ENCODE data around the gene UTP3. TPM values are rescaled to one million over a fixed set of nuclear protein-coding genes. Genes with fewer than 3 reads are reported as not detected.

UTP3 gene
- total and polyA plus RNA-seq, 9 of the 15 experiments (the other 6 are each of a cell fraction or from before 2014, with no cell fraction given) = 11.9 to 69.3 (median 34.0) TPM

DNA sequence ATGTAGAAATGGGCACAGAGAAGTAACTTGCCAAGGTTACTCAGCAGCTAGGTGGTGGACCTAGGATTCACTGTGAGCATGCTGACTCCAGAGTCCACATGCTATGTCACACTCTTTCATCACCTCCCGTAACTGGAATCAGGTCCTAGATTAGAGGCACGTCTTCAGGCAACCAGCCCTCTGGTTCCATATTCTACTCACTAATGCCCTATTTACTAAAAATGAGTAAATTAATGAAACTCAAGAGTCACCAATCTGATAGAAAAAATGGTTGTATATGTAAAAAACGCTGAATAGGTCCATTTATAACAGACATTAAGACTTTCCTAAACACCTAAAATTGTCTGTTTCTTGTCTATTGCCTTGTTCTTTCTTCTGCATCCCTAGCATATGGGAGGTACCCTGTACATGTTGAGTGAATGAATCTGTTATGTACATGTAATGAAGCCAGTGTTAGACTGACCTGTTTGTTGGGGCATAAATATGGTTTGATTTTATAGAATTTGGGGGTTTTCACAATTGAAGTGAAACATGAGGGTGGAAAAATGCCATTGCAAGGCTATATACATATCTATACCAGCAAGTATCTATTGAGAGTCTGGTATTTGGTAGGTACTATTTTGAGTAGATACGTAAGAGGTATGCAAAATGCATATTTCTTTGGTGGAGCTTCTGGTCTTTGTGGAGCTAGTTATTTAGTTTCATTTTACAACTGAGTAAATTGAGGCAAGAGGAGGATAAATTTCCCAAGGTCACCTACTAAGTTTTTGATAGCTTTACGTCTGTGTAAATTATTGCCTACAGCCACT is 26.0 kb downstream of the UTP3 start (continued):
- TF ChIP-seq CEBPG (CRISPR knock-in tag; IDR thresholded peaks at IDR 0.05) = peak; percentile 92
- peak; percentile 79 to 92 for TF ChIP-seq CEBPG (tag; conservative IDR thresholded peaks at IDR 0.05 in 1 of 2, IDR thresholded peaks at IDR 0.05 in 1 of 2)
- peak; percentile 95 for TF ChIP-seq L3MBTL2 (IDR thresholded peaks at IDR 0.05)
- TF ChIP-seq, protein P1, sequence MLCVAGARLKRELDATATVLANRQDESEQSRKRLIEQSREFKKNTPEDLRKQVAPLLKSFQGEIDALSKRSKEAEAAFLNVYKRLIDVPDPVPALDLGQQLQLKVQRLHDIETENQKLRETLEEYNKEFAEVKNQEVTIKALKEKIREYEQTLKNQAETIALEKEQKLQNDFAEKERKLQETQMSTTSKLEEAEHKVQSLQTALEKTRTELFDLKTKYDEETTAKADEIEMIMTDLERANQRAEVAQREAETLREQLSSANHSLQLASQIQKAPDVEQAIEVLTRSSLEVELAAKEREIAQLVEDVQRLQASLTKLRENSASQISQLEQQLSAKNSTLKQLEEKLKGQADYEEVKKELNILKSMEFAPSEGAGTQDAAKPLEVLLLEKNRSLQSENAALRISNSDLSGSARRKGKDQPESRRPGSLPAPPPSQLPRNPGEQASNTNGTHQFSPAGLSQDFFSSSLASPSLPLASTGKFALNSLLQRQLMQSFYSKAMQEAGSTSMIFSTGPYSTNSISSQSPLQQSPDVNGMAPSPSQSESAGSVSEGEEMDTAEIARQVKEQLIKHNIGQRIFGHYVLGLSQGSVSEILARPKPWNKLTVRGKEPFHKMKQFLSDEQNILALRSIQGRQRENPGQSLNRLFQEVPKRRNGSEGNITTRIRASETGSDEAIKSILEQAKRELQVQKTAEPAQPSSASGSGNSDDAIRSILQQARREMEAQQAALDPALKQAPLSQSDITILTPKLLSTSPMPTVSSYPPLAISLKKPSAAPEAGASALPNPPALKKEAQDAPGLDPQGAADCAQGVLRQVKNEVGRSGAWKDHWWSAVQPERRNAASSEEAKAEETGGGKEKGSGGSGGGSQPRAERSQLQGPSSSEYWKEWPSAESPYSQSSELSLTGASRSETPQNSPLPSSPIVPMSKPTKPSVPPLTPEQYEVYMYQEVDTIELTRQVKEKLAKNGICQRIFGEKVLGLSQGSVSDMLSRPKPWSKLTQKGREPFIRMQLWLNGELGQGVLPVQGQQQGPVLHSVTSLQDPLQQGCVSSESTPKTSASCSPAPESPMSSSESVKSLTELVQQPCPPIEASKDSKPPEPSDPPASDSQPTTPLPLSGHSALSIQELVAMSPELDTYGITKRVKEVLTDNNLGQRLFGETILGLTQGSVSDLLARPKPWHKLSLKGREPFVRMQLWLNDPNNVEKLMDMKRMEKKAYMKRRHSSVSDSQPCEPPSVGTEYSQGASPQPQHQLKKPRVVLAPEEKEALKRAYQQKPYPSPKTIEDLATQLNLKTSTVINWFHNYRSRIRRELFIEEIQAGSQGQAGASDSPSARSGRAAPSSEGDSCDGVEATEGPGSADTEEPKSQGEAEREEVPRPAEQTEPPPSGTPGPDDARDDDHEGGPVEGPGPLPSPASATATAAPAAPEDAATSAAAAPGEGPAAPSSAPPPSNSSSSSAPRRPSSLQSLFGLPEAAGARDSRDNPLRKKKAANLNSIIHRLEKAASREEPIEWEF (CRISPR knock-in tag; IDR thresholded peaks at IDR 0.05) = no peak
- peak; percentile 81 for TF ChIP-seq C11orf30 (IDR thresholded peaks at IDR 0.05; ENCODE audit: low read depth)
- TF ChIP-seq SMARCA4 (IDR thresholded peaks at IDR 0.05) = peak; percentile 66; the same call in 1 of the 2 replicates
- TF ChIP-seq MCM5 (IDR thresholded peaks at IDR 0.05; ENCODE audit: low read depth) = no peak
- no peak for TF ChIP-seq HCFC1 (IDR thresholded peaks at IDR 0.05; ENCODE audit: low read depth, low read length)
- TF ChIP-seq MED1 (CRISPR knock-in tag; IDR thresholded peaks at IDR 0.05; ENCODE audit: borderline replicate concordance) = no peak
- peak; percentile 86; the same call in 1 of the 2 replicates for TF ChIP-seq DMBX1 (CRISPR knock-in tag; IDR thresholded peaks at IDR 0.05; ENCODE audit: borderline replicate concordance)
- TF ChIP-seq, protein P2, sequence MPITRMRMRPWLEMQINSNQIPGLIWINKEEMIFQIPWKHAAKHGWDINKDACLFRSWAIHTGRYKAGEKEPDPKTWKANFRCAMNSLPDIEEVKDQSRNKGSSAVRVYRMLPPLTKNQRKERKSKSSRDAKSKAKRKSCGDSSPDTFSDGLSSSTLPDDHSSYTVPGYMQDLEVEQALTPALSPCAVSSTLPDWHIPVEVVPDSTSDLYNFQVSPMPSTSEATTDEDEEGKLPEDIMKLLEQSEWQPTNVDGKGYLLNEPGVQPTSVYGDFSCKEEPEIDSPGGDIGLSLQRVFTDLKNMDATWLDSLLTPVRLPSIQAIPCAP (CRISPR knock-in tag; IDR thresholded peaks at IDR 0.05; ENCODE audit: borderline replicate concordance) = no peak
- peak; percentile 30; the same call in 1 of the 2 replicates for TF ChIP-seq CREM (IDR thresholded peaks at IDR 0.05; ENCODE audit: low read depth)
- TF ChIP-seq, protein P3, sequence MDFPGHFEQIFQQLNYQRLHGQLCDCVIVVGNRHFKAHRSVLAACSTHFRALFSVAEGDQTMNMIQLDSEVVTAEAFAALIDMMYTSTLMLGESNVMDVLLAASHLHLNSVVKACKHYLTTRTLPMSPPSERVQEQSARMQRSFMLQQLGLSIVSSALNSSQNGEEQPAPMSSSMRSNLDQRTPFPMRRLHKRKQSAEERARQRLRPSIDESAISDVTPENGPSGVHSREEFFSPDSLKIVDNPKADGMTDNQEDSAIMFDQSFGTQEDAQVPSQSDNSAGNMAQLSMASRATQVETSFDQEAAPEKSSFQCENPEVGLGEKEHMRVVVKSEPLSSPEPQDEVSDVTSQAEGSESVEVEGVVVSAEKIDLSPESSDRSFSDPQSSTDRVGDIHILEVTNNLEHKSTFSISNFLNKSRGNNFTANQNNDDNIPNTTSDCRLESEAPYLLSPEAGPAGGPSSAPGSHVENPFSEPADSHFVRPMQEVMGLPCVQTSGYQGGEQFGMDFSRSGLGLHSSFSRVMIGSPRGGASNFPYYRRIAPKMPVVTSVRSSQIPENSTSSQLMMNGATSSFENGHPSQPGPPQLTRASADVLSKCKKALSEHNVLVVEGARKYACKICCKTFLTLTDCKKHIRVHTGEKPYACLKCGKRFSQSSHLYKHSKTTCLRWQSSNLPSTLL (IDR thresholded peaks at IDR 0.05) = no peak
- peak; percentile 84 for TF ChIP-seq EP300 (IDR thresholded peaks at IDR 0.05; ENCODE audit: low read length)
- TF ChIP-seq MAFK (IDR thresholded peaks at IDR 0.05; ENCODE audit: low read length) = no peak; the same call in 1 of the 2 replicates
- no peak for TF ChIP-seq TEAD2 (tag; IDR thresholded peaks at IDR 0.05)
- no peak for TF ChIP-seq TCF7L2 (IDR thresholded peaks at IDR 0.05; ENCODE audit: low read depth, low read length)
- TF ChIP-seq SPI1 (IDR thresholded peaks at IDR 0.05; ENCODE audit: borderline replicate concordance, low read depth, low read length) = no peak
- no peak for TF ChIP-seq TCFL5 (CRISPR knock-in tag; conservative IDR thresholded peaks at IDR 0.05)
- peak; percentile 42; the same call in 1 of the 2 replicates for TF ChIP-seq ZNF644 (tag; IDR thresholded peaks at IDR 0.05; ENCODE audit: low read depth)
- TF ChIP-seq NBN (IDR thresholded peaks at IDR 0.05; ENCODE audit: low read depth) = peak; percentile 10; the same call in 1 of the 2 replicates
- no peak for TF ChIP-seq MCM2 (IDR thresholded peaks at IDR 0.05; ENCODE audit: low read depth)

All from K562 (cell line).